OCI-LY1 (cell line): ENCODE results near the gene PPP1R11.

Source experiments
- EZH2 ChIP-seq: fragments of 200-600 bp; sonication (generic), shearing (Covaris generic); IDR thresholded peaks from 2 replicates; pipeline ENCODE4 v1.8.0; 2017; ENCODE audit warnings: borderline replicate concordance, mixed run types, mild to moderate bottlenecking, antibody characterized with exemption, low read length, moderate library complexity, mixed read lengths
- TF ChIP-seq, protein P1 (sequence below): fragments of 200-600 bp; sonication (generic), shearing (Covaris generic); IDR thresholded peaks from 2 replicates; pipeline ENCODE4 v1.5.1; 2017; ENCODE audit warnings: mild to moderate bottlenecking, antibody characterized with exemption, low read length, moderate library complexity, mixed read lengths

- TF ChIP-seq, protein P1, sequence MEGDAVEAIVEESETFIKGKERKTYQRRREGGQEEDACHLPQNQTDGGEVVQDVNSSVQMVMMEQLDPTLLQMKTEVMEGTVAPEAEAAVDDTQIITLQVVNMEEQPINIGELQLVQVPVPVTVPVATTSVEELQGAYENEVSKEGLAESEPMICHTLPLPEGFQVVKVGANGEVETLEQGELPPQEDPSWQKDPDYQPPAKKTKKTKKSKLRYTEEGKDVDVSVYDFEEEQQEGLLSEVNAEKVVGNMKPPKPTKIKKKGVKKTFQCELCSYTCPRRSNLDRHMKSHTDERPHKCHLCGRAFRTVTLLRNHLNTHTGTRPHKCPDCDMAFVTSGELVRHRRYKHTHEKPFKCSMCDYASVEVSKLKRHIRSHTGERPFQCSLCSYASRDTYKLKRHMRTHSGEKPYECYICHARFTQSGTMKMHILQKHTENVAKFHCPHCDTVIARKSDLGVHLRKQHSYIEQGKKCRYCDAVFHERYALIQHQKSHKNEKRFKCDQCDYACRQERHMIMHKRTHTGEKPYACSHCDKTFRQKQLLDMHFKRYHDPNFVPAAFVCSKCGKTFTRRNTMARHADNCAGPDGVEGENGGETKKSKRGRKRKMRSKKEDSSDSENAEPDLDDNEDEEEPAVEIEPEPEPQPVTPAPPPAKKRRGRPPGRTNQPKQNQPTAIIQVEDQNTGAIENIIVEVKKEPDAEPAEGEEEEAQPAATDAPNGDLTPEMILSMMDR = no peak
- no peak for TF ChIP-seq EZH2
Measured at GRCh38 chr6:30100585-30101443, 33.8 kb downstream of the PPP1R11 start.
